Measurements from ENCODE around the gene DCLK1.

DNA sequence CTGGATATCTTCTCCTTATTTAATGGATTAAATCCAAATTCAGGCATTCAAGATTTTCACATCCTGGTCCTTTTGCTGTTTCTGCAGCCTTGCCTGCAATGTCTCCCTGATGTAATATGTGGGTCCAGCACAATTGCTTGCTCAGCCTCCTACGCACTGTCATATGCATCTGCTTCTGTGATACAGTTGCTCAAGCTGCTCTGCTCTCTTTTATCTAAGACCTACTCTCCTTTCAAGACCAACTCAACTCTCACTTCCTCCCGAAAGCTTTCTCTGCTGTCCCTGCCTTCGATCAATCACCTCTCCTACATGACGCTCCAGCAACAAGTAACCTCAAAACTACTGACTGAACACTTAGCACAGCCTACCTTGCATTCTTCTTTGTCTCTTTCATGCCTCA is 138.2 kb downstream of the DCLK1 start:
- TF ChIP-seq SIN3A (IDR thresholded peaks at IDR 0.05; ENCODE audit: borderline replicate concordance, insufficient read depth, low read depth, low read length) (no peak), POLR2AphosphoS5 (IDR thresholded peaks at IDR 0.05; ENCODE audit: low read depth, low read length) (no peak), TCF7L2 (IDR thresholded peaks at IDR 0.05; ENCODE audit: low read depth, low read length) (no peak)
- TF ChIP-seq, protein P1, sequence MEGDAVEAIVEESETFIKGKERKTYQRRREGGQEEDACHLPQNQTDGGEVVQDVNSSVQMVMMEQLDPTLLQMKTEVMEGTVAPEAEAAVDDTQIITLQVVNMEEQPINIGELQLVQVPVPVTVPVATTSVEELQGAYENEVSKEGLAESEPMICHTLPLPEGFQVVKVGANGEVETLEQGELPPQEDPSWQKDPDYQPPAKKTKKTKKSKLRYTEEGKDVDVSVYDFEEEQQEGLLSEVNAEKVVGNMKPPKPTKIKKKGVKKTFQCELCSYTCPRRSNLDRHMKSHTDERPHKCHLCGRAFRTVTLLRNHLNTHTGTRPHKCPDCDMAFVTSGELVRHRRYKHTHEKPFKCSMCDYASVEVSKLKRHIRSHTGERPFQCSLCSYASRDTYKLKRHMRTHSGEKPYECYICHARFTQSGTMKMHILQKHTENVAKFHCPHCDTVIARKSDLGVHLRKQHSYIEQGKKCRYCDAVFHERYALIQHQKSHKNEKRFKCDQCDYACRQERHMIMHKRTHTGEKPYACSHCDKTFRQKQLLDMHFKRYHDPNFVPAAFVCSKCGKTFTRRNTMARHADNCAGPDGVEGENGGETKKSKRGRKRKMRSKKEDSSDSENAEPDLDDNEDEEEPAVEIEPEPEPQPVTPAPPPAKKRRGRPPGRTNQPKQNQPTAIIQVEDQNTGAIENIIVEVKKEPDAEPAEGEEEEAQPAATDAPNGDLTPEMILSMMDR (IDR thresholded peaks at IDR 0.05): no peak
- TF ChIP-seq, protein P2, sequence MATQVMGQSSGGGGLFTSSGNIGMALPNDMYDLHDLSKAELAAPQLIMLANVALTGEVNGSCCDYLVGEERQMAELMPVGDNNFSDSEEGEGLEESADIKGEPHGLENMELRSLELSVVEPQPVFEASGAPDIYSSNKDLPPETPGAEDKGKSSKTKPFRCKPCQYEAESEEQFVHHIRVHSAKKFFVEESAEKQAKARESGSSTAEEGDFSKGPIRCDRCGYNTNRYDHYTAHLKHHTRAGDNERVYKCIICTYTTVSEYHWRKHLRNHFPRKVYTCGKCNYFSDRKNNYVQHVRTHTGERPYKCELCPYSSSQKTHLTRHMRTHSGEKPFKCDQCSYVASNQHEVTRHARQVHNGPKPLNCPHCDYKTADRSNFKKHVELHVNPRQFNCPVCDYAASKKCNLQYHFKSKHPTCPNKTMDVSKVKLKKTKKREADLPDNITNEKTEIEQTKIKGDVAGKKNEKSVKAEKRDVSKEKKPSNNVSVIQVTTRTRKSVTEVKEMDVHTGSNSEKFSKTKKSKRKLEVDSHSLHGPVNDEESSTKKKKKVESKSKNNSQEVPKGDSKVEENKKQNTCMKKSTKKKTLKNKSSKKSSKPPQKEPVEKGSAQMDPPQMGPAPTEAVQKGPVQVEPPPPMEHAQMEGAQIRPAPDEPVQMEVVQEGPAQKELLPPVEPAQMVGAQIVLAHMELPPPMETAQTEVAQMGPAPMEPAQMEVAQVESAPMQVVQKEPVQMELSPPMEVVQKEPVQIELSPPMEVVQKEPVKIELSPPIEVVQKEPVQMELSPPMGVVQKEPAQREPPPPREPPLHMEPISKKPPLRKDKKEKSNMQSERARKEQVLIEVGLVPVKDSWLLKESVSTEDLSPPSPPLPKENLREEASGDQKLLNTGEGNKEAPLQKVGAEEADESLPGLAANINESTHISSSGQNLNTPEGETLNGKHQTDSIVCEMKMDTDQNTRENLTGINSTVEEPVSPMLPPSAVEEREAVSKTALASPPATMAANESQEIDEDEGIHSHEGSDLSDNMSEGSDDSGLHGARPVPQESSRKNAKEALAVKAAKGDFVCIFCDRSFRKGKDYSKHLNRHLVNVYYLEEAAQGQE (IDR thresholded peaks at IDR 0.05; ENCODE audit: insufficient read depth in 1 of 2, low read depth in 2 of 2, low read length in 1 of 2): no peak
